Measurements from ENCODE around the gene KCNJ9.

GRCh38 chr1:160137216-160137862 is 56.0 kb downstream of the KCNJ9 start:
- TF ChIP-seq IKZF5 (CRISPR knock-in tag; IDR thresholded peaks at IDR 0.05), result no peak
- TF ChIP-seq CTCF (CRISPR knock-in tag; IDR thresholded peaks at IDR 0.05), result no peak
- no peak for TF ChIP-seq SNRNP70 (IDR thresholded peaks at IDR 0.05; ENCODE audit: low read depth, low read length)
- TF ChIP-seq ZFP37 (CRISPR knock-in tag; IDR thresholded peaks at IDR 0.05; ENCODE audit: borderline replicate concordance), result no peak
- TF ChIP-seq PCBP2 (optimal IDR thresholded peaks at IDR 0.05; ENCODE audit: low read depth, low read length, poor library complexity, severe bottlenecking), result no peak
- TF ChIP-seq ZBTB40 (IDR thresholded peaks at IDR 0.05), result no peak
- TF ChIP-seq ZBTB40 (CRISPR knock-in tag; IDR thresholded peaks at IDR 0.05), result no peak
- no peak for TF ChIP-seq POLR2AphosphoS2 (IDR thresholded peaks at IDR 0.05; ENCODE audit: low read depth, low read length)
- no peak for TF ChIP-seq ZNF83 (CRISPR knock-in tag; IDR thresholded peaks at IDR 0.05; ENCODE audit: borderline replicate concordance)
